H9 (cell line): ENCODE measurements around the gene SNPH. TPM values are rescaled to one million over a fixed set of nuclear protein-coding genes. Genes with fewer than 3 reads are reported as not detected.

Experiments used
- DNase-seq: peaks from one replicate; pipeline ENCODE4 v3.0.0-alpha.2; 2017
- H2AFZ ChIP-seq: one replicate; pipeline ENCODE4 v1.6.1; 2013; ENCODE audit warnings: mild to moderate bottlenecking, low read length, control low read depth, moderate library complexity
- H2AK5ac ChIP-seq: 2 replicates; pipeline ENCODE4 v1.6.1; 2013; ENCODE audit warnings: low read length, control low read depth, mixed read lengths; ENCODE audit not compliant: insufficient read length
- H2BK120ac ChIP-seq: one replicate; pipeline ENCODE4 v1.6.1; 2013; ENCODE audit warnings: low read depth, mild to moderate bottlenecking, low read length, control low read depth, inconsistent platforms; ENCODE audit not compliant: poor library complexity, severe bottlenecking
- H2BK12ac ChIP-seq: 2 replicates; pipeline ENCODE4 v1.6.1; 2013; ENCODE audit warnings: low read length, control low read depth, mixed read lengths, low read depth; ENCODE audit not compliant: insufficient read length
- H2BK15ac ChIP-seq: 2 replicates; pipeline ENCODE4 v1.6.1; 2013; ENCODE audit warnings: low read depth, low read length, control low read depth
- H2BK20ac ChIP-seq: one replicate; pipeline ENCODE4 v1.6.1; 2013; ENCODE audit warnings: low read depth, mild to moderate bottlenecking, low read length, control low read depth, inconsistent platforms; ENCODE audit not compliant: poor library complexity, severe bottlenecking
- H2BK5ac ChIP-seq: 2 replicates; pipeline ENCODE4 v1.6.1; 2013; ENCODE audit warnings: low read length, control low read depth, mixed read lengths; ENCODE audit not compliant: insufficient read length
- H3K14ac ChIP-seq: 2 replicates; pipeline ENCODE4 v1.6.1; 2013; ENCODE audit warnings: low read length, control low read depth; ENCODE audit not compliant: insufficient read depth
- H3K18ac ChIP-seq: 2 replicates; pipeline ENCODE4 v1.6.1; 2013; ENCODE audit warnings: low read depth, mild to moderate bottlenecking, mixed read lengths, low read length, control low read depth; ENCODE audit not compliant: insufficient read length
- H3K23ac ChIP-seq: 2 replicates; pipeline ENCODE4 v1.6.1; 2013; ENCODE audit warnings: low read length, control low read depth, mixed read lengths, low read depth; ENCODE audit not compliant: insufficient read length
- H3K23me2 ChIP-seq: 2 replicates; pipeline ENCODE4 v1.6.1; 2013; ENCODE audit warnings: low read depth, mild to moderate bottlenecking, mixed read lengths, low read length, control low read depth; ENCODE audit not compliant: insufficient read length, poor library complexity, severe bottlenecking
- H3K27ac ChIP-seq: 2 replicates; pipeline ENCODE4 v1.5.1; 2013; ENCODE audit warnings: low read length, control low read depth, mixed read lengths, low read depth; ENCODE audit not compliant: insufficient read length
- H3K27me3 ChIP-seq: 2 replicates; pipeline ENCODE4 v1.6.1; 2013; ENCODE audit warnings: low read length, control low read depth, inconsistent platforms; ENCODE audit not compliant: insufficient read depth
- H3K4ac ChIP-seq: 2 replicates; pipeline ENCODE4 v1.6.1; 2013; ENCODE audit warnings: low read depth, mild to moderate bottlenecking, control low read depth, inconsistent platforms, low read length, moderate library complexity
- H3K4me1 ChIP-seq: 2 replicates; pipeline ENCODE4 v1.6.1; 2013; ENCODE audit warnings: low read length, control low read depth, inconsistent platforms; ENCODE audit not compliant: insufficient read depth
- H3K4me2 ChIP-seq: 2 replicates; pipeline ENCODE4 v1.6.1; 2013; ENCODE audit warnings: low read length, control low read depth, mixed read lengths; ENCODE audit not compliant: insufficient read length, insufficient read depth
- H3K56ac ChIP-seq: 2 replicates; pipeline ENCODE4 v1.6.1; 2013; ENCODE audit warnings: low read depth, mild to moderate bottlenecking, mixed read lengths, low read length, control low read depth; ENCODE audit not compliant: insufficient read length
- H3K79me1 ChIP-seq: 2 replicates; pipeline ENCODE4 v1.6.1; 2013; ENCODE audit warnings: low read depth, mild to moderate bottlenecking, moderate library complexity, low read length, control low read depth, inconsistent platforms; ENCODE audit not compliant: insufficient read depth, poor library complexity, severe bottlenecking
- H3K79me2 ChIP-seq: 2 replicates; pipeline ENCODE4 v1.6.1; 2013; ENCODE audit warnings: low read length, control low read depth, inconsistent platforms; ENCODE audit not compliant: insufficient read depth
- H3K9ac ChIP-seq: 2 replicates; pipeline ENCODE4 v1.6.1; 2013; ENCODE audit warnings: low read length, control low read depth, mixed read lengths; ENCODE audit not compliant: insufficient read length; ENCODE audit errors: extremely low read depth
- H3K9me3 ChIP-seq: one replicate; pipeline ENCODE4 v1.6.1; 2013; ENCODE audit warnings: low read depth, low read length, inconsistent platforms; ENCODE audit not compliant: control insufficient read depth
- H3T11ph ChIP-seq: one replicate; pipeline ENCODE4 v1.6.1; 2013; ENCODE audit warnings: mild to moderate bottlenecking, low read length, control low read depth, inconsistent platforms
- H4K20me1 ChIP-seq: one replicate; pipeline ENCODE4 v1.6.1; 2013; ENCODE audit not compliant: control insufficient read depth, insufficient read length, insufficient read depth
- H4K5ac ChIP-seq: 2 replicates; pipeline ENCODE4 v1.6.1; 2013; ENCODE audit warnings: low read depth, mild to moderate bottlenecking, mixed read lengths, low read length, control low read depth; ENCODE audit not compliant: insufficient read length
- H4K8ac ChIP-seq: replicated peaks from 2 replicates; pipeline ENCODE4 v1.6.1; 2013; ENCODE audit warnings: low read length, control low read depth, mixed read lengths, low read depth; ENCODE audit not compliant: insufficient read length
- H4K91ac ChIP-seq: 2 replicates; pipeline ENCODE4 v1.6.1; 2013; ENCODE audit warnings: low read depth, mild to moderate bottlenecking, moderate library complexity, mixed read lengths, low read length, control low read depth; ENCODE audit not compliant: insufficient read length
- H3K27ac Mint-ChIP-seq, 3 experiments: 2 replicates in 2 of 3; 3 replicates in 1 of 3; pipeline ENCODE4 v1.8.0; 2020 to 2021; ENCODE audit warnings: mixed read lengths in 3 of 3, mild to moderate bottlenecking in 1 of 3, moderate library complexity in 1 of 3
- H3K27me3 Mint-ChIP-seq: 2 replicates; pipeline ENCODE4 v1.8.0; 2021; ENCODE audit warnings: low read depth, mild to moderate bottlenecking, moderate library complexity, mixed read lengths
- H3K36me3 Mint-ChIP-seq, 3 experiments: 2 replicates in 2 of 3; 3 replicates in 1 of 3; pipeline ENCODE4 v1.8.0; 2020 to 2021; ENCODE audit warnings: low read depth in 3 of 3, mixed read lengths in 3 of 3; ENCODE audit not compliant: insufficient read depth in 1 of 3
- H3K4me1 Mint-ChIP-seq, 2 experiments: 2 replicates each; pipeline ENCODE4 v1.8.0; 2020; ENCODE audit warnings: mixed read lengths in 2 of 2
- H3K4me3 Mint-ChIP-seq, 2 experiments: 2 replicates in 1 of 2; 3 replicates in 1 of 2; pipeline ENCODE4 v1.8.0; 2020 to 2021; ENCODE audit warnings: mild to moderate bottlenecking in 2 of 2, mixed read lengths in 2 of 2, moderate library complexity in 1 of 2
- H3K9me3 Mint-ChIP-seq, 2 experiments: 2 replicates in 1 of 2; 3 replicates in 1 of 2; pipeline ENCODE4 v1.8.0; 2020; ENCODE audit warnings: mild to moderate bottlenecking in 2 of 2, mixed read lengths in 2 of 2, moderate library complexity in 1 of 2
- WGBS: extraction: QIAGEN DNeasy Blood & Tissue Kit; methylation state at CpG from one replicate; pipeline ENCODE4 v1.1.7; 2013; ENCODE audit warnings: missing lambda C conversion rate, low lambda C conversion rate, mixed read lengths; ENCODE audit not compliant: insufficient read length; ENCODE audit errors: extremely low coverage; 5-methylcytosine and 5-hydroxymethylcytosine counted together
- total RNA-seq: library from RNA; stranded (reverse); gene quantifications from 2 replicates; pipeline ENCODE4 v1.2.1, GENCODE V29; 2021
- TF ChIP-seq, protein P1 (sequence below): fragments of 200-600 bp; sonication (generic); conservative IDR thresholded peaks from 3 replicates; pipeline ENCODE4 v1.8.0; 2021; ENCODE audit warnings: antibody characterized with exemption, mild to moderate bottlenecking

SNPH gene
- total RNA-seq, 1 experiment from 2014 or later: 1.8 TPM

DNA sequence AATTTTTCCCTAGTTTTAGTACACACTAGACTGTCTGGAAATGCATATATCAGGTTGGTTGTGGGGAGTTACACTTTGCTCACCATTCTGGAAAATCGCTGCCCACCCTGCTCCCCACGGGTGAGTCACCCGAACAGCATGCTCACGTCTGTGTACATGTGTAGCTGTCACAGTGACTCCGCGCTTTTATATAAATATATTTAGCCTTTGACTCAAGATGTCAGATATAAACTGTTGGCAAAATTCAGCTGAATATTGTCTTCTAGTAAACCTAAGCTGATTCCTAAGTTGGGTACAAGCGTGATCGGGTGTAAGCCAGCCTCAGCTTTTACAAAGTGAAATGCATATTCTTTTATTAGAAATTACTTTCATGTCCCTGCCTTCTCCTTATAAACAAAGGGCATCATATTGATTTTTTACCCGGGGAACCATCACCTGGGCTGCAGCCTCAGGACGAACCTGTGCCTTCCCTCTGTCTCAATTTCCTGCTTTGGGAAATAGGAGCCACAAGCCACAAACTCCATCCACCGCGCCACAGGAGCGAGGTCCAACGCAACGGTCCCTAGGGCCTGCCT lies 58.6 kb downstream of the SNPH start:
- no peak for DNase-seq
- no peak overlapping the region for H2BK20ac ChIP-seq
- 0 out of 2 replicates have a peak, but pooled peaks cover 4% of the 10 kb centered on the region for H3K4me1 ChIP-seq
- peak overlapping the region; percentile 86 for H3K18ac ChIP-seq
- TF ChIP-seq, protein P1, sequence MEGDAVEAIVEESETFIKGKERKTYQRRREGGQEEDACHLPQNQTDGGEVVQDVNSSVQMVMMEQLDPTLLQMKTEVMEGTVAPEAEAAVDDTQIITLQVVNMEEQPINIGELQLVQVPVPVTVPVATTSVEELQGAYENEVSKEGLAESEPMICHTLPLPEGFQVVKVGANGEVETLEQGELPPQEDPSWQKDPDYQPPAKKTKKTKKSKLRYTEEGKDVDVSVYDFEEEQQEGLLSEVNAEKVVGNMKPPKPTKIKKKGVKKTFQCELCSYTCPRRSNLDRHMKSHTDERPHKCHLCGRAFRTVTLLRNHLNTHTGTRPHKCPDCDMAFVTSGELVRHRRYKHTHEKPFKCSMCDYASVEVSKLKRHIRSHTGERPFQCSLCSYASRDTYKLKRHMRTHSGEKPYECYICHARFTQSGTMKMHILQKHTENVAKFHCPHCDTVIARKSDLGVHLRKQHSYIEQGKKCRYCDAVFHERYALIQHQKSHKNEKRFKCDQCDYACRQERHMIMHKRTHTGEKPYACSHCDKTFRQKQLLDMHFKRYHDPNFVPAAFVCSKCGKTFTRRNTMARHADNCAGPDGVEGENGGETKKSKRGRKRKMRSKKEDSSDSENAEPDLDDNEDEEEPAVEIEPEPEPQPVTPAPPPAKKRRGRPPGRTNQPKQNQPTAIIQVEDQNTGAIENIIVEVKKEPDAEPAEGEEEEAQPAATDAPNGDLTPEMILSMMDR: no peak
- H2BK120ac ChIP-seq: no peak overlapping the region
- no peak overlapping the region for H3K14ac ChIP-seq
- no peak overlapping the region for H4K91ac ChIP-seq
- H2AK5ac ChIP-seq: no peak overlapping the region
- peak overlapping the region; percentile 79 for H3K9ac ChIP-seq
- H2BK15ac ChIP-seq: no peak overlapping the region
- H3K56ac ChIP-seq: no peak overlapping the region
- H3K79me2 ChIP-seq: peaks cover 6% of the 10 kb centered on the region; the same call in 1 of the 2 replicates
- H4K20me1 ChIP-seq: no peaks in the 10 kb centered on the region
- H3T11ph ChIP-seq: no peak overlapping the region
- no CpG with 5 or more reads among the region's 15 CpGs for WGBS
- no peaks in the 10 kb centered on the region for H3K9me3 Mint-ChIP-seq
- H2BK12ac ChIP-seq: no peak overlapping the region
- H3K27me3 Mint-ChIP-seq: peaks cover 9% of the 10 kb centered on the region
- H3K4ac ChIP-seq: no peak overlapping the region
- no peak overlapping the region for H3K27ac ChIP-seq
- H3K4me2 ChIP-seq: peak overlapping the region; percentile 90
- peaks cover 9% of the 10 kb centered on the region for H3K23me2 ChIP-seq
- no peak overlapping the region for H4K8ac ChIP-seq
- H4K5ac ChIP-seq: no peak overlapping the region
- H3K4me3 Mint-ChIP-seq: no peak overlapping the region; a peak in 1 of 5 replicates
- peaks cover 0 to 4% (median 0%) of the 10 kb centered on the region in 3 experiments; a peak in 2 of 7 replicates for H3K36me3 Mint-ChIP-seq
- no peak overlapping the region for H2AFZ ChIP-seq
- H3K23ac ChIP-seq: no peak overlapping the region
- H3K4me1 Mint-ChIP-seq: peaks cover 4 to 11% of the 10 kb centered on the region in 2 experiments; a peak in 3 of 4 replicates
- H3K27ac Mint-ChIP-seq: no peak overlapping the region
- peaks cover 11% of the 10 kb centered on the region for H3K79me1 ChIP-seq
- H3K9me3 ChIP-seq: no peaks in the 10 kb centered on the region
- no peaks in the 10 kb centered on the region for H3K27me3 ChIP-seq
- H2BK5ac ChIP-seq: no peak overlapping the region
